ENCODE measurements around the gene BEST4. TPM values are rescaled to one million over a fixed set of nuclear protein-coding genes. Genes with fewer than 3 reads are reported as not detected.

Gene BEST4
- total and polyA plus RNA-seq, 2 of the 13 experiments (the other 11 are each of a cell fraction or from before 2014, with no cell fraction given): 0.77 to 1.4 TPM

GRCh38 chr1:44807364-44808062, 19.5 kb upstream of the BEST4 start (continued):
- TF ChIP-seq SNAPC4 (CRISPR knock-in tag; IDR thresholded peaks at IDR 0.05) (no peak; the same call in 1 of the 2 replicates), NFYC (CRISPR knock-in tag; IDR thresholded peaks at IDR 0.05) (no peak; the same call in 1 of the 2 replicates), HINFP (CRISPR knock-in tag; IDR thresholded peaks at IDR 0.05; ENCODE audit: low read depth) (peak; percentile 68; the same call in 1 of the 2 replicates), ZNF597 (CRISPR knock-in tag; IDR thresholded peaks at IDR 0.05) (no peak), EZH2 (conservative IDR thresholded peaks at IDR 0.05; ENCODE audit: low read depth, low read length) (no peak), FOXA1 (IDR thresholded peaks at IDR 0.05) (no peak), FOXA1 (CRISPR knock-in tag; IDR thresholded peaks at IDR 0.05) (peak; percentile 54), XRCC5 (optimal IDR thresholded peaks at IDR 0.05; ENCODE audit: low read length) (peak; percentile 82), GMEB1 (CRISPR knock-in tag; IDR thresholded peaks at IDR 0.05; ENCODE audit: borderline replicate concordance) (no peak; the same call in none of the 2 replicates), HMGA1 (CRISPR knock-in tag; conservative IDR thresholded peaks at IDR 0.05) (no peak), SOX13 (IDR thresholded peaks at IDR 0.05) (peak; percentile 13), SOX13 (CRISPR knock-in tag; conservative IDR thresholded peaks at IDR 0.05 in 1 of 2, IDR thresholded peaks at IDR 0.05 in 1 of 2) (peak in 1 of 2 experiments; percentile 80; a peak in 2 of 4 replicates), ZNF276 (CRISPR knock-in tag; IDR thresholded peaks at IDR 0.05; ENCODE audit: low read depth) (no peak), IRF1 (CRISPR knock-in tag; IDR thresholded peaks at IDR 0.05; ENCODE audit: low read depth) (no peak; the same call in 1 of the 2 replicates), ZNF414 (CRISPR knock-in tag; IDR thresholded peaks at IDR 0.05) (peak; percentile 68; the same call in 1 of the 2 replicates)

Measured in HepG2 (cell line).